ENCODE results near the gene CIDEA. TPM values are rescaled to one million over a fixed set of nuclear protein-coding genes. Genes with fewer than 3 reads are reported as not detected.
A peak's percentile ranks its signal among the peaks of the same experiment; 100 is the strongest.

Gene CIDEA
- total RNA-seq, 3 donors from 2014 or later = 32.4 to 461 (median 68.6) TPM

- H3K4me3 ChIP-seq = no peak overlapping the region
- H3K27me3 ChIP-seq = no peaks in the 10 kb centered on the region
- no peaks in the 10 kb centered on the region for H3K9me3 ChIP-seq
- intact Hi-C loops (cut with DNase I; ENCODE audit: low total_unique reads) = loop anchor here (10.0 kb wide), 1 partner anchor 211 kb away; no protein-coding TSS in a partner anchor
- DNase-seq (ENCODE audit: low spot score in 2 of 2) = no peak
- TF ChIP-seq POLR2AphosphoS5 (IDR thresholded peaks at IDR 0.05) (no peak), POLR2A (IDR thresholded peaks at IDR 0.05) (no peak)
- TF ChIP-seq, protein P1, sequence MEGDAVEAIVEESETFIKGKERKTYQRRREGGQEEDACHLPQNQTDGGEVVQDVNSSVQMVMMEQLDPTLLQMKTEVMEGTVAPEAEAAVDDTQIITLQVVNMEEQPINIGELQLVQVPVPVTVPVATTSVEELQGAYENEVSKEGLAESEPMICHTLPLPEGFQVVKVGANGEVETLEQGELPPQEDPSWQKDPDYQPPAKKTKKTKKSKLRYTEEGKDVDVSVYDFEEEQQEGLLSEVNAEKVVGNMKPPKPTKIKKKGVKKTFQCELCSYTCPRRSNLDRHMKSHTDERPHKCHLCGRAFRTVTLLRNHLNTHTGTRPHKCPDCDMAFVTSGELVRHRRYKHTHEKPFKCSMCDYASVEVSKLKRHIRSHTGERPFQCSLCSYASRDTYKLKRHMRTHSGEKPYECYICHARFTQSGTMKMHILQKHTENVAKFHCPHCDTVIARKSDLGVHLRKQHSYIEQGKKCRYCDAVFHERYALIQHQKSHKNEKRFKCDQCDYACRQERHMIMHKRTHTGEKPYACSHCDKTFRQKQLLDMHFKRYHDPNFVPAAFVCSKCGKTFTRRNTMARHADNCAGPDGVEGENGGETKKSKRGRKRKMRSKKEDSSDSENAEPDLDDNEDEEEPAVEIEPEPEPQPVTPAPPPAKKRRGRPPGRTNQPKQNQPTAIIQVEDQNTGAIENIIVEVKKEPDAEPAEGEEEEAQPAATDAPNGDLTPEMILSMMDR (IDR thresholded peaks at IDR 0.05) = no peak
- H3K27ac ChIP-seq = no peak overlapping the region
- no peaks in the 10 kb centered on the region for H3K4me1 ChIP-seq
- H3K36me3 ChIP-seq = no peaks in the 10 kb centered on the region
These were observed 18.0 kb upstream of the CIDEA start for GRCh38 chr18:12236141-12236540.

GRCh38 chr18:12236934-12237832, 17.0 kb upstream of the CIDEA start:
- TF ChIP-seq POLR2AphosphoS5 (IDR thresholded peaks at IDR 0.05) (no peak), POLR2A (IDR thresholded peaks at IDR 0.05) (no peak)
- TF ChIP-seq, protein P1 (IDR thresholded peaks at IDR 0.05) = peak; percentile 47 to 82 (median 54)
- Histone ChIP-seq H3K4me1 (no peaks in the 10 kb centered on the region), H3K4me3 (peak overlapping the region in 1 of 3 donors; percentile 33), H3K9me3 (no peaks in the 10 kb centered on the region), H3K27me3 (peaks cover 0 to 3% of the 10 kb centered on the region in 2 donors), H3K36me3 (no peaks in the 10 kb centered on the region), H3K27ac (no peak overlapping the region)
- DNase-seq (ENCODE audit: low spot score in 2 of 2) = peak; percentile 46 to 78
- intact Hi-C loops (cut with DNase I; ENCODE audit: low total_unique reads) = loop anchor here (10.0 kb wide), 1 partner anchor 212 kb away; no protein-coding TSS in a partner anchor

- Histone ChIP-seq H3K4me3 (no peak overlapping the region), H3K9me3 (no peaks in the 10 kb centered on the region), H3K36me3 (no peaks in the 10 kb centered on the region), H3K27ac (no peak overlapping the region), H3K27me3 (peaks cover 0 to 3% of the 10 kb centered on the region in 2 donors), H3K4me1 (no peaks in the 10 kb centered on the region)
- TF ChIP-seq POLR2A (IDR thresholded peaks at IDR 0.05) (no peak), POLR2AphosphoS5 (IDR thresholded peaks at IDR 0.05) (no peak)
- TF ChIP-seq, protein P1 (IDR thresholded peaks at IDR 0.05) = no peak
- intact Hi-C loops (cut with DNase I; ENCODE audit: low total_unique reads) = loop anchor here (10.0 kb wide), 1 partner anchor 214 kb away; no protein-coding TSS in a partner anchor
- DNase-seq (ENCODE audit: low spot score in 2 of 2) = no peak
These were observed 15.3 kb upstream of the CIDEA start for GRCh38 chr18:12238826-12239225.

GRCh38 chr18:12239431-12239830, 14.7 kb upstream of the CIDEA start:
- H3K36me3 ChIP-seq = no peaks in the 10 kb centered on the region
- no peak overlapping the region for H3K27ac ChIP-seq
- intact Hi-C loops (cut with DNase I; ENCODE audit: low total_unique reads) = loop anchor here (10.0 kb wide), 1 partner anchor 215 kb away; no protein-coding TSS in a partner anchor
- no peaks in the 10 kb centered on the region for H3K9me3 ChIP-seq
- TF ChIP-seq, protein P1 (IDR thresholded peaks at IDR 0.05) = no peak
- no peak for TF ChIP-seq POLR2AphosphoS5 (IDR thresholded peaks at IDR 0.05)
- no peak for TF ChIP-seq POLR2A (IDR thresholded peaks at IDR 0.05)
- no peaks in the 10 kb centered on the region for H3K4me1 ChIP-seq
- H3K4me3 ChIP-seq = no peak overlapping the region
- DNase-seq (ENCODE audit: low spot score in 2 of 2) = no peak
- peaks cover 0 to 3% of the 10 kb centered on the region in 2 donors for H3K27me3 ChIP-seq

Measured in breast epithelium (tissue), 4 donors.